T-cell (primary cell): Measurements from ENCODE around the gene UBE2J1. TPM values are rescaled to one million over a fixed set of nuclear protein-coding genes. Genes with fewer than 3 reads are reported as not detected.

Source experiments
- ATAC-seq, 4 experiments: fragments of 200-7000 bp in 3 of 4; fragments of 150-1000 bp in 1 of 4; cut with Tn5 transposase; replicated peaks in 1 of 4; 1 replicate in 3 of 4; 2 replicates in 1 of 4; pipeline ENCODE4 v1.10.0; 2021; ENCODE audit warnings: moderate library complexity in 3 of 4, mild to moderate bottlenecking in 2 of 4, moderate number of reproducible peaks in 1 of 4
- CTCF ChIA-PET, 2 donors: fragments of 300-600 bp; sonication (Branson Sonifier 250); formaldehyde crosslinking; loops; one replicate each; lab custom pipeline; 2022; ENCODE audit warnings: antibody characterized with exemption in 2 of 2; lab: Charles Lee
- POLR2A ChIA-PET, 2 donors: fragments of 300-600 bp; sonication (Branson Sonifier 250); formaldehyde crosslinking; loops; one replicate each; lab custom pipeline; 2022; ENCODE audit warnings: antibody characterized with exemption in 2 of 2; lab: Charles Lee
- DNase-seq, 35 experiments: peaks; one replicate each; pipeline versions ENCODE4 v3.0.0 to v3.0.0-alpha.2; 2013 to 2023
- H3K27ac ChIP-seq: one replicate; pipeline ENCODE4 v1.5.1; 2013; ENCODE audit warnings: low read length
- H3K27me3 ChIP-seq, 2 experiments: replicated peaks in 1 of 2; 1 replicate in 1 of 2; 2 replicates in 1 of 2; pipeline versions ENCODE4 v1.6.1 to v1.7.0; 2013; ENCODE audit warnings: low read length in 1 of 2, mixed read lengths in 1 of 2; ENCODE audit not compliant: control insufficient read depth in 2 of 2, insufficient read depth in 2 of 2; ENCODE audit errors: extremely low read depth in 1 of 2
- H3K36me3 ChIP-seq, 2 donors: 1 replicate in 1 of 2; 2 replicates in 1 of 2; pipeline versions ENCODE4 v1.6.1 to v1.7.0; 2013; ENCODE audit warnings: low read length in 1 of 2; ENCODE audit not compliant: control insufficient read depth in 2 of 2, insufficient read depth in 1 of 2; ENCODE audit errors: extremely low read depth in 1 of 2
- H3K4me1 ChIP-seq, 2 experiments: 1 replicate in 1 of 2; 2 replicates in 1 of 2; pipeline versions ENCODE4 v1.6.1 to v1.7.0; 2013; ENCODE audit warnings: low read length in 2 of 2, mixed read lengths in 1 of 2; ENCODE audit not compliant: insufficient read depth in 2 of 2, control insufficient read depth in 1 of 2; ENCODE audit errors: extremely low read depth in 1 of 2
- H3K4me3 ChIP-seq, 2 donors: 1 replicate in 1 of 2; 2 replicates in 1 of 2; pipeline versions ENCODE4 v1.5.1 to v1.7.0; 2013; ENCODE audit warnings: mild to moderate bottlenecking in 2 of 2, low read length in 1 of 2, moderate library complexity in 1 of 2; ENCODE audit not compliant: control insufficient read depth in 1 of 2; ENCODE audit errors: extremely low read depth in 1 of 2
- H3K9me3 ChIP-seq: 2 replicates; pipeline ENCODE4 v1.7.0; 2013
- H3K27ac Mint-ChIP-seq, 2 donors: one replicate each; pipeline ENCODE4 v1.8.0; 2020 to 2021; ENCODE audit warnings: mild to moderate bottlenecking in 2 of 2, mixed read lengths in 2 of 2
- H3K27me3 Mint-ChIP-seq, 2 donors: one replicate each; pipeline ENCODE4 v1.8.0; 2021 to 2022; ENCODE audit warnings: mixed read lengths in 2 of 2
- H3K36me3 Mint-ChIP-seq: one replicate; pipeline ENCODE4 v1.8.0; 2021; ENCODE audit warnings: mixed read lengths
- H3K4me1 Mint-ChIP-seq, 3 donors: one replicate each; pipeline ENCODE4 v1.8.0; 2020 to 2022; ENCODE audit warnings: mixed read lengths in 3 of 3, mild to moderate bottlenecking in 1 of 3
- H3K4me3 Mint-ChIP-seq, 3 donors: one replicate each; pipeline ENCODE4 v1.8.0; 2020 to 2022; ENCODE audit warnings: mild to moderate bottlenecking in 3 of 3, mixed read lengths in 3 of 3, moderate library complexity in 3 of 3
- H3K9me3 Mint-ChIP-seq, 3 donors: one replicate each; pipeline ENCODE4 v1.8.0; 2020 to 2022; ENCODE audit warnings: mixed read lengths in 3 of 3
- WGBS: methylation state at CpG from one replicate; pipeline ENCODE4 v1.1.5; 2013; ENCODE audit warnings: missing lambda C conversion rate; ENCODE audit not compliant: insufficient coverage; 5-methylcytosine and 5-hydroxymethylcytosine counted together
- total RNA-seq, 35 experiments: library from RNA in 6 of 35; stranded (reverse) in 6 of 35; fragments of 120-200 nt in 1 of 35; gene quantifications; one replicate each; pipeline versions ENCODE4 v1.2.1 to v1.2.4 and lab custom pipeline; 2013 to 2026

The UBE2J1 gene
- total RNA-seq, 5 donors from 2014 or later (not counting 1 experiment from before 2014, with no cell fraction given), result 14.6 to 24.1 (median 22.6) TPM

- WGBS, result 81% methylated on average over 8 of the region's 9 CpGs
- CTCF ChIA-PET, result no interaction called here
Observed at GRCh38 chr6:89278956-89279355, 73.6 kb downstream of the UBE2J1 start.

More at GRCh38 chr6:89278956-89279355, 73.6 kb downstream of the UBE2J1 start:
- peaks cover 0 to 2% (median 0%) of the 10 kb centered on the region in 3 donors for H3K4me1 Mint-ChIP-seq
- no peaks in the 10 kb centered on the region for H3K9me3 Mint-ChIP-seq
- Histone ChIP-seq H3K4me1 (no peaks in the 10 kb centered on the region), H3K9me3 (no peaks in the 10 kb centered on the region), H3K36me3 (no peaks in the 10 kb centered on the region), H3K4me3 (no peak overlapping the region), H3K27ac (no peak overlapping the region), H3K27me3 (peaks cover 0 to 5% of the 10 kb centered on the region in 2 experiments)
- H3K27ac Mint-ChIP-seq, result no peak overlapping the region
- POLR2A ChIA-PET, result no interaction called here
- no peak overlapping the region for H3K4me3 Mint-ChIP-seq
- no peaks in the 10 kb centered on the region for H3K36me3 Mint-ChIP-seq
- ATAC-seq (no peak), DNase-seq (no peak)
- H3K27me3 Mint-ChIP-seq, result no peaks in the 10 kb centered on the region

Other genes with a start within 250 kb of the UBE2J1 start
- gene SRSF12, start 234.7 kb downstream of the UBE2J1 start, total RNA-seq, result not detected
- 10 to 100 TPM in 3 of 5 donors, 1 to 10 TPM in 2; 7.5 to 12.3 (median 10.1) TPM for gene PM20D2, start 206.7 kb downstream of the UBE2J1 start, total RNA-seq
- not detected for gene GABRR1, start 135.4 kb downstream of the UBE2J1 start, total RNA-seq
- 1 to 10 TPM in 1 of 5 donors, under 1 TPM in 4; 0.49 to 1.5 (median 0.73) TPM for gene GABRR2, start 37.4 kb downstream of the UBE2J1 start, total RNA-seq
- 1 to 10 TPM; 2.3 to 4.9 (median 4.6) TPM for gene RRAGD, start 59.6 kb upstream of the UBE2J1 start, total RNA-seq
- 1 to 10 TPM; 3.0 to 8.4 (median 5.3) TPM for gene ANKRD6, start 80.4 kb upstream of the UBE2J1 start, total RNA-seq